Colon (tissue), 2 donors: Measurements from ENCODE around the gene VSIR.

Experiments
- FAIRE-seq: peaks from 2 replicates; lab custom pipeline; 2012; peaks lifted over from hg19 to GRCh38; lab: Jason Lieb, UNC
- donor health status: control.
- donor health status: control.

The VSIR gene

GRCh38 chr10:71712572-71713134 lies 60.7 kb downstream of the VSIR start:
- no peak for FAIRE-seq

GRCh38 chr10:71712170-71712569 lies 61.1 kb downstream of the VSIR start:
- no peak for FAIRE-seq

- FAIRE-seq = no peak
These were observed 62.2 kb downstream of the VSIR start for GRCh38 chr10:71711052-71711623.

- no peak for FAIRE-seq
These were observed 62.8 kb downstream of the VSIR start for GRCh38 chr10:71710519-71710918.

- FAIRE-seq = no peak
These were observed 64.1 kb downstream of the VSIR start for GRCh38 chr10:71708897-71709882.

- FAIRE-seq = no peak
These were observed 65.0 kb downstream of the VSIR start for GRCh38 chr10:71708301-71708703.

GRCh38 chr10:71707240-71707789 lies 66.0 kb downstream of the VSIR start:
- FAIRE-seq = no peak

- FAIRE-seq = no peak
These were observed 66.9 kb downstream of the VSIR start for GRCh38 chr10:71706216-71707121.

- FAIRE-seq = no peak
These were observed 67.7 kb downstream of the VSIR start for GRCh38 chr10:71705582-71705981.

GRCh38 chr10:71704816-71705215 lies 68.5 kb downstream of the VSIR start:
- FAIRE-seq = no peak

GRCh38 chr10:71703577-71703976 lies 69.7 kb downstream of the VSIR start:
- FAIRE-seq = no peak

GRCh38 chr10:71701496-71702132 lies 71.7 kb downstream of the VSIR start:
- FAIRE-seq = no peak

- no peak for FAIRE-seq
These were observed 72.5 kb downstream of the VSIR start for GRCh38 chr10:71700731-71701368.

GRCh38 chr10:71698737-71699136 lies 74.6 kb downstream of the VSIR start:
- no peak for FAIRE-seq

- FAIRE-seq = no peak
These were observed 75.2 kb downstream of the VSIR start for GRCh38 chr10:71697938-71698709.
